ENCODE measurements around the gene SHCBP1L.

DNA sequence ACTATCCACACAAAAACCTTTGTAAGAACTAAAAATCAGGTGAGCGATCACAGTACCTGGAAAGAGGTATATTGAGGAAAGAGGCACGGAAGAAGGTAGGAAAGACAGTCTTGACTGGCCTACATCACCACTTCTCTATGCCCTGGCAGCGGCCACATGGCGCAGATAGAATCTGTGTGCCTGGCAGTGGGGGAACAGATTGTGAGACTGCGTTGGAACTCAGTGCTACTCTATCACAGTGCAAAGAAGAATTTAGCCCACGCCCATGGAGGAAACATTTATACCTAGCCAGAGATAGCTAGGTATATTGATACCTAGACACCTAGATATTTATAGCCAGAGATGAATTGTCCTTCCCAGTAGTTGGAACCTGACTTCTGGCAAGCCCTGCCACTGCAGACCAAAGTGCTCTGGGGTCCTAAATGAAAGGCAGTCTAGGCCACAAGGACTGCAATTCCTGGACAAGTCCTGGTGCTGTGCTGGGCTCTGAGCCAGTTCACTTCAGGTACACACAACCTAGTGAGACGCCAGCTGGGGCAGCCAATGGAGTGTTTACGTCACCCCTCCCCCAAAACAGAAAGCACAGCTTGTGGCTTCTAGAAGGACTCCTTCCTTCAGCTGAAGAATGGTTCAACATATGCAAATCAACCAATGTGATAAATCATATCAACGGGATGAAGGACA lies 61.9 kb downstream of the SHCBP1L start:
- TF ChIP-seq, protein P1, sequence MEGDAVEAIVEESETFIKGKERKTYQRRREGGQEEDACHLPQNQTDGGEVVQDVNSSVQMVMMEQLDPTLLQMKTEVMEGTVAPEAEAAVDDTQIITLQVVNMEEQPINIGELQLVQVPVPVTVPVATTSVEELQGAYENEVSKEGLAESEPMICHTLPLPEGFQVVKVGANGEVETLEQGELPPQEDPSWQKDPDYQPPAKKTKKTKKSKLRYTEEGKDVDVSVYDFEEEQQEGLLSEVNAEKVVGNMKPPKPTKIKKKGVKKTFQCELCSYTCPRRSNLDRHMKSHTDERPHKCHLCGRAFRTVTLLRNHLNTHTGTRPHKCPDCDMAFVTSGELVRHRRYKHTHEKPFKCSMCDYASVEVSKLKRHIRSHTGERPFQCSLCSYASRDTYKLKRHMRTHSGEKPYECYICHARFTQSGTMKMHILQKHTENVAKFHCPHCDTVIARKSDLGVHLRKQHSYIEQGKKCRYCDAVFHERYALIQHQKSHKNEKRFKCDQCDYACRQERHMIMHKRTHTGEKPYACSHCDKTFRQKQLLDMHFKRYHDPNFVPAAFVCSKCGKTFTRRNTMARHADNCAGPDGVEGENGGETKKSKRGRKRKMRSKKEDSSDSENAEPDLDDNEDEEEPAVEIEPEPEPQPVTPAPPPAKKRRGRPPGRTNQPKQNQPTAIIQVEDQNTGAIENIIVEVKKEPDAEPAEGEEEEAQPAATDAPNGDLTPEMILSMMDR (IDR thresholded peaks at IDR 0.05), result no peak
- no peak for TF ChIP-seq POLR2A (IDR thresholded peaks at IDR 0.05)

All from uterus (tissue), 2 donors.